AG04450 (cell line): Measurements from ENCODE around the gene CD74. TPM values are rescaled to one million over a fixed set of nuclear protein-coding genes. Genes with fewer than 3 reads are reported as not detected.

Experiments used
- CTCF ChIA-PET: fragments of 300-600, 350-600 bp; formaldehyde crosslinking; extraction: SDS; loops from one replicate; lab custom pipeline; 2022; ENCODE audit warnings: antibody characterized with exemption, inconsistent platforms; lab: Charles Lee
- POLR2A ChIA-PET: fragments of 350-600 bp; formaldehyde crosslinking; extraction: SDS; loops from one replicate; lab custom pipeline; 2021; ENCODE audit warnings: antibody characterized with exemption, inconsistent platforms; lab: Yijun Ruan, JAX
- DNase-seq: peaks from one replicate; pipeline ENCODE4 v3.0.0-alpha.2; 2011; ENCODE audit warnings: low read depth, low spot score
- H3K27ac ChIP-seq: one replicate; pipeline ENCODE4 v1.5.1; 2012; ENCODE audit warnings: low read depth, low read length, control low read depth
- H3K27me3 ChIP-seq: one replicate; pipeline ENCODE4 v1.6.0; 2012; ENCODE audit warnings: low read length; ENCODE audit not compliant: control insufficient read depth, insufficient read depth
- H3K4me3 ChIP-seq: 2 replicates; pipeline ENCODE4 v1.5.1; 2011; ENCODE audit warnings: mild to moderate bottlenecking, low read depth, low read length, control low read depth
- H3K9me3 ChIP-seq: 2 replicates; pipeline ENCODE4 v1.5.1; 2012; ENCODE audit warnings: low read length; ENCODE audit not compliant: control insufficient read depth, insufficient read depth
- polyA plus RNA-seq: library from polyadenylated mRNA; depleted of rRNA; stranded (reverse); fragments of >200 nt; gene quantifications from 2 replicates; pipeline ENCODE4 v1.2.3, GENCODE V29; 2011
- TF ChIP-seq, protein P1 (sequence below): IDR thresholded peaks from 2 replicates; pipeline ENCODE4 v1.5.1; 2011; ENCODE audit warnings: low read depth, low read length, control low read depth, inconsistent platforms

CD74 gene
- polyA plus RNA-seq, 1 experiment: 2.9 TPM

DNA sequence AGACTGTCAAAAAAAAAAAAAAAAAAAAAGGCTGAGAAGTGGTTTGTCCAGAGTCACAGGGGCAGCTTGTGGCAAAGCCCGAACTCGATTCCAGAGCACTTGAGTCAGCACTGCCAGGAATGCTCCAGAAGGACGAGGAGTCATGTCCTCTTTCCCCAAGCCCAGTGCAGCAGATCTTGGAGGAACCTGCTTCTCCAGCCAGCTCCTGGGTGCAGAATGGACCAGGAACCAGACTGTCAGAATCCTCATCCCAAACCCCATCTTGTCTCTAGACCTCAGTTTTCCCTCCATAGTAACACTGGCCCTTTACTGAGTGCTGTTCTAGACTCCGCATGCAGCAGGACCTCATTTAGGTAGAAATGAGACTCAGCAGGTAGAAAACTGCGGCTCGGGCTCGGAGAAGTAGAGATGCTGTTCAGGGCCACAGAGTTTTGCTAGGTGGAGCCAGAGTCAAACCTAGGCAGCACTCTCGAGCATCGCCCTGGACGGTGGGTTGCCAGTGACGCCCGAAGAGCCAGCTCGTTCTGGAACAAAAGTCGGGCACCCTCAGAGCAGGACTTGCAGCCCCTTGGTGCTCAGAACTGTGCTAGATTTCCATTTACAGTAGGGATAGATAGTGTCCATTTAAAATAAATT, 15.4 kb downstream of the CD74 start:
- CTCF ChIA-PET: interaction anchor here (0.8 to 1.7 kb wide), 2 partner anchors 48 to 125 kb away, joined by 3 to 6 read pairs; no protein-coding TSS in a partner anchor
- Histone ChIP-seq H3K27ac (no peak overlapping the region), H3K9me3 (no peaks in the 10 kb centered on the region), H3K4me3 (no peak overlapping the region), H3K27me3 (no peaks in the 10 kb centered on the region)
- no peak for DNase-seq
- POLR2A ChIA-PET: interaction anchor here (0.5 to 0.7 kb wide), 3 partner anchors 19 to 38 kb away, joined by 3 read pairs; no protein-coding TSS in a partner anchor
- TF ChIP-seq, protein P1, sequence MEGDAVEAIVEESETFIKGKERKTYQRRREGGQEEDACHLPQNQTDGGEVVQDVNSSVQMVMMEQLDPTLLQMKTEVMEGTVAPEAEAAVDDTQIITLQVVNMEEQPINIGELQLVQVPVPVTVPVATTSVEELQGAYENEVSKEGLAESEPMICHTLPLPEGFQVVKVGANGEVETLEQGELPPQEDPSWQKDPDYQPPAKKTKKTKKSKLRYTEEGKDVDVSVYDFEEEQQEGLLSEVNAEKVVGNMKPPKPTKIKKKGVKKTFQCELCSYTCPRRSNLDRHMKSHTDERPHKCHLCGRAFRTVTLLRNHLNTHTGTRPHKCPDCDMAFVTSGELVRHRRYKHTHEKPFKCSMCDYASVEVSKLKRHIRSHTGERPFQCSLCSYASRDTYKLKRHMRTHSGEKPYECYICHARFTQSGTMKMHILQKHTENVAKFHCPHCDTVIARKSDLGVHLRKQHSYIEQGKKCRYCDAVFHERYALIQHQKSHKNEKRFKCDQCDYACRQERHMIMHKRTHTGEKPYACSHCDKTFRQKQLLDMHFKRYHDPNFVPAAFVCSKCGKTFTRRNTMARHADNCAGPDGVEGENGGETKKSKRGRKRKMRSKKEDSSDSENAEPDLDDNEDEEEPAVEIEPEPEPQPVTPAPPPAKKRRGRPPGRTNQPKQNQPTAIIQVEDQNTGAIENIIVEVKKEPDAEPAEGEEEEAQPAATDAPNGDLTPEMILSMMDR: no peak

DNA sequence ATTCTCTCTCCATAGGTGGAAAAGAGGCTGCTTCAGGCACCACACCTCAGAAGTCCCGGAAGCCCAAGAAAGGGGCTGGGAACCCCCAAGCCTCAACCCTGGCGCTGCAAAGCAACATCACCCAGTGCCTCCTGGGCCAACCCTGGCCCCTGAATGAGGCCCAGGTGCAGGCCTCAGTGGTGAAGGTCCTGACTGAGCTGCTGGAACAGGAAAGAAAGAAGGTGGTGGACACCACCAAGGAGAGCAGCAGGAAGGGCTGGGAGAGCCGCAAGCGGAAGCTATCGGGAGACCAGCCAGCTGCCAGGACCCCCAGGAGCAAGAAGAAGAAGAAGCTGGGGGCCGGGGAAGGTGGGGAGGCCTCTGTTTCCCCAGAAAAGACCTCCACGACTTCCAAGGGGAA, 16.4 kb downstream of the CD74 start:
- H3K9me3 ChIP-seq: no peaks in the 10 kb centered on the region
- DNase-seq: no peak
- CTCF ChIA-PET: no interaction called here
- H3K27ac ChIP-seq: no peak overlapping the region
- H3K27me3 ChIP-seq: no peaks in the 10 kb centered on the region
- POLR2A ChIA-PET: no interaction called here
- no peak overlapping the region for H3K4me3 ChIP-seq
- TF ChIP-seq, protein P1: no peak

DNA sequence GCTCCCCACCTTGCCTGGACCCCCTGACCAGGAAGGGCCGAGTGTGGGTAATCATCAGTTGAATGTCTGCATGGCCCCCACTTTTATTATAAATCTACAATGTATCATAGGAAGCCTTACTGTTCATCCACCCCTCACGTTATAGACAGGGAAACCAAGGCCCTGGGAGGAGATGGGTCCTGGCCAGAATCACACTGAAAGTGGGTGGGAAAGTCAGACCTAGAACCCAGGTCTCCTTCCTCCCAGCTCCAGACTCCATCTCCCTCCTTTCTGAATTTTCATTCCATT, 17.1 kb downstream of the CD74 start:
- ChIA-PET POLR2A (no interaction called here), CTCF (no interaction called here)
- no peak for DNase-seq
- Histone ChIP-seq H3K9me3 (no peaks in the 10 kb centered on the region), H3K27me3 (no peaks in the 10 kb centered on the region), H3K27ac (no peak overlapping the region), H3K4me3 (no peak overlapping the region)
- TF ChIP-seq, protein P1: no peak

- Histone ChIP-seq H3K27ac (no peak overlapping the region), H3K9me3 (no peaks in the 10 kb centered on the region), H3K4me3 (no peak overlapping the region), H3K27me3 (no peaks in the 10 kb centered on the region)
- TF ChIP-seq, protein P1: no peak
- ChIA-PET POLR2A (no interaction called here), CTCF (interaction anchor here (0.7 kb wide), 1 partner anchor 40 kb away, joined by 3 read pairs; no protein-coding TSS in a partner anchor)
- DNase-seq: no peak
Measured at GRCh38 chr5:150394912-150395687, 17.6 kb downstream of the CD74 start.

DNA sequence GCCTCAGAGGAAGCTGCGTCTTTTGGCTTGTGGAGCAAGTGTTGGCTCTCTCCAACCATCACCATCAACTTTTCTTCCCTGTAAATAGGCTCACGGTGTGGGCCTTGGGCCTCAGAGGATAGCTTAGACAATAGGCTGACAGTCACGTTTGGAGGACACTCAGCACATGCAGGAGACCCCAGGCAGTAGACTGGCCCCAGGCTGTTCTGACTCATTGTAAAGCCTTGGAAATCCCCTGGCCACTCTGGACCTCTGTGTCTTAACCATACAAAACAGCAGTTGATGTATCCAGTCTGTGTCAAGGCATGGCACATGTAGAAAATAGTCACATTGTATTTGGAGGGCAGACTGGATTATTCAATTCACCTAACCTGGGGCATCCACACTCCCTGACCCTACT, 18.6 kb downstream of the CD74 start:
- CTCF ChIA-PET: no interaction called here
- peak; percentile 16 for DNase-seq
- TF ChIP-seq, protein P1: no peak
- POLR2A ChIA-PET: no interaction called here
- Histone ChIP-seq H3K9me3 (no peaks in the 10 kb centered on the region), H3K27me3 (no peaks in the 10 kb centered on the region), H3K27ac (peak overlapping the region; percentile 47), H3K4me3 (no peak overlapping the region)
